Neural crest cell (in vitro differentiated cells): ENCODE results near the gene CNTROB. TPM values are rescaled to one million over a fixed set of nuclear protein-coding genes. Genes with fewer than 3 reads are reported as not detected.

Source experiments
- DNase-seq: peaks from one replicate; pipeline ENCODE4 v3.0.0; 2021; ENCODE audit warnings: low read depth, mixed read lengths, low spot score
- H3K27ac Mint-ChIP-seq: one replicate; pipeline ENCODE4 v1.8.0; 2021; ENCODE audit warnings: mild to moderate bottlenecking, mixed read lengths; ENCODE audit not compliant: unreplicated experiment
- H3K27me3 Mint-ChIP-seq: 2 replicates; pipeline ENCODE4 v1.8.0; 2021; ENCODE audit warnings: low read depth, mild to moderate bottlenecking, mixed read lengths
- H3K36me3 Mint-ChIP-seq: 2 replicates; pipeline ENCODE4 v1.8.0; 2021; ENCODE audit warnings: low read depth, mild to moderate bottlenecking, mixed read lengths
- H3K4me1 Mint-ChIP-seq: 2 replicates; pipeline ENCODE4 v1.8.0; 2021; ENCODE audit warnings: mixed read lengths
- H3K4me3 Mint-ChIP-seq: one replicate; pipeline ENCODE4 v1.8.0; 2021; ENCODE audit warnings: mild to moderate bottlenecking, mixed read lengths
- H3K9me3 Mint-ChIP-seq: 2 replicates; pipeline ENCODE4 v1.8.0; 2021; ENCODE audit warnings: mixed read lengths
- CTCF ChIP-seq: fragments of 200-600 bp; sonication (generic); conservative IDR thresholded peaks from 2 replicates; pipeline ENCODE4 v1.5.0; 2021; ENCODE audit warnings: antibody characterized with exemption, mild to moderate bottlenecking
- total RNA-seq: library from RNA; stranded (reverse); gene quantifications from 2 replicates; pipeline ENCODE4 v1.2.1, GENCODE V29; 2021

The CNTROB gene
- total RNA-seq, 1 donor from 2014 or later = 58.3 TPM

DNA sequence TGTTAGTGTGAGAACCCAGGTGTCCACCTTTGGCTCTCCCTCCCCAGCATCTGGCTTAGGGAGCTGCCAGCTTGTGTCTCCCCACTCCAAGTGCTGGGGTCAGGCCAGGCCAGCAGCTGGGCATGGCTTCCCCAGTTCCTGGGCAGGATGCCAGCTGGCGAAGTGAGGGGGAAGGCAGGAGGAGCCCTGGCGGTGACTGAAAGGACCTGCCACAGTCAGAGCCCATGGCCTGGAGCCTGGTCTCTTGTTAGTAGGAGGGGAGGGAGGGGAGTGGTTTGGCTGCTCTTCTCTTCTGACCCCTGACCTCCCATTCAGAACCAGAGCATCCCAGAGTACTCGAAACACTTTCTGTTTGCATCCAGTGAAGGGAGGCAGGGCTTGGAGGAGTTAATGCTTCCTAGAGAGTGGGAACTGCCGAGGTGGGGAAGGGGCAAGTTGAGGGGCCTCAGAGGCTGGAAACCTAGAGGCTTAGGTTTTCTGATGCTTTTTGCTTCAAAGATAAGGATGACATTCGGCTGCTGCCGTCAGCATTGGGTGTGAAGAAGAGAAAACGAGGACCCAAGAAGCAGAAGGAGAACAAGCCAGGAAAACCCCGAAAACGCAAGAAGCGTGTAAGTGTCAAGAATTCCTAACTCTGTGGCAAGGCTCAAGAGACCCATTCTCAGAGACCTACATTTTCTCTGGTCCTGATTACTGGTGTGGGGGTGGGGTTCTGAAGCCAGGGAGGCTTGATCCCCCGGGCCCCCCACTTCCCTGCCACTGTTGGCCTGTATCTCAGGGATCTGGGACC lies 42.6 kb upstream of the CNTROB start:
- H3K9me3 Mint-ChIP-seq = no peaks in the 10 kb centered on the region
- TF ChIP-seq CTCF = peak; percentile 53
- H3K27ac Mint-ChIP-seq = no peak overlapping the region
- H3K4me3 Mint-ChIP-seq = no peak overlapping the region
- H3K27me3 Mint-ChIP-seq = no peaks in the 10 kb centered on the region
- peak; percentile 43 for DNase-seq
- peaks cover under 1% of the 10 kb centered on the region for H3K4me1 Mint-ChIP-seq
- peaks cover 10% of the 10 kb centered on the region for H3K36me3 Mint-ChIP-seq

DNA sequence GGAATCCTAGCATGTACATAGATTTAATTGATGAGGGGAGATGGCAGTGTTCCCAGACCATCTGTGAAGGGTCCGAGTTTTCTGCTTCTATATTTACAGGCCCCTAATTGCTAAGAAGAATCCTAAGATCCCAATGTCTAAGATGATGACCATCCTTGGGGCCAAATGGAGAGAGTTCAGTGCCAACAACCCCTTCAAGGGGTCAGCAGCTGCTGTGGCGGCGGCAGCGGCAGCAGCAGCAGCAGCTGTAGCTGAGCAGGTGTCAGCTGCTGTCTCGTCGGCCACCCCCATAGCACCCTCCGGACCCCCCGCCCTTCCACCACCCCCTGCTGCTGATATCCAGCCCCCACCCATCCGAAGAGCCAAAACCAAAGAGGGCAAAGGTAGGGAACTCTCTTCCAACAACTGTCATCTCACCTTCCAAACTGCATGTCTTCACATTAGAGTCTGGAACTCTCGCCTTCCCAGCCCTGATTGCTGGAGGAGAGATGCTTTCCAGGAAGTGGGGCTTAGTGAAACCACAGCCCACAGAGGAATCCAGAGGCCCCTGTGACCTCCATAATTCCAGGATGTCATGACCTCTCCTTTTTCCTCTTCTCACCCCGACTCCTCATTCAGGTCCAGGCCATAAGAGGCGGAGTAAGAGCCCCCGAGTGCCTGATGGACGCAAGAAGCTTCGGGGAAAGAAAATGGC lies 38.7 kb upstream of the CNTROB start:
- Mint-ChIP-seq H3K4me1 (peaks cover 14% of the 10 kb centered on the region), H3K27me3 (no peaks in the 10 kb centered on the region), H3K9me3 (no peaks in the 10 kb centered on the region), H3K36me3 (peaks cover 23% of the 10 kb centered on the region), H3K4me3 (no peak overlapping the region), H3K27ac (no peak overlapping the region)
- no peak for DNase-seq
- no peak for TF ChIP-seq CTCF

- no peak overlapping the region for H3K4me3 Mint-ChIP-seq
- peaks cover 22% of the 10 kb centered on the region for H3K36me3 Mint-ChIP-seq
- no peaks in the 10 kb centered on the region for H3K9me3 Mint-ChIP-seq
- peaks cover 14% of the 10 kb centered on the region for H3K4me1 Mint-ChIP-seq
- no peak overlapping the region for H3K27ac Mint-ChIP-seq
- TF ChIP-seq CTCF = no peak
- DNase-seq = no peak
- no peaks in the 10 kb centered on the region for H3K27me3 Mint-ChIP-seq
These were observed 37.8 kb upstream of the CNTROB start for GRCh38 chr17:7894226-7894625.

DNA sequence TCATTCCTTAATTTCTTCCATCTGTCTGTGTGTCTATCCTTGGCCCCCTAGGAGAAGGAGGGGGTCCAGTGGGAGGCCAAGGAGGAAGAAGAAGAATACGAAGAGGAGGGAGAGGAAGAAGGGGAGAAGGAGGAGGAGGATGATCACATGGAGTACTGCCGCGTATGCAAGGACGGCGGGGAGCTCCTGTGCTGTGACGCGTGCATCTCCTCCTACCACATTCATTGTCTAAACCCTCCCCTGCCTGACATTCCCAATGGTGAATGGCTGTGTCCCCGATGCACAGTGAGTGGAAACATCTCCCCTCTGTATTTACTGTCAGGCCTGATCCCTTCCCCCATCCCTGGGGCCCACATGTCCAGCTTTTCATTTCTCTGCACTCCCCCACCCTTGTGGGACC lies 37.1 kb upstream of the CNTROB start:
- H3K36me3 Mint-ChIP-seq = peaks cover 26% of the 10 kb centered on the region
- peaks cover 14% of the 10 kb centered on the region for H3K4me1 Mint-ChIP-seq
- no peaks in the 10 kb centered on the region for H3K27me3 Mint-ChIP-seq
- H3K4me3 Mint-ChIP-seq = no peak overlapping the region
- H3K27ac Mint-ChIP-seq = no peak overlapping the region
- no peak for TF ChIP-seq CTCF
- H3K9me3 Mint-ChIP-seq = no peaks in the 10 kb centered on the region
- no peak for DNase-seq

DNA sequence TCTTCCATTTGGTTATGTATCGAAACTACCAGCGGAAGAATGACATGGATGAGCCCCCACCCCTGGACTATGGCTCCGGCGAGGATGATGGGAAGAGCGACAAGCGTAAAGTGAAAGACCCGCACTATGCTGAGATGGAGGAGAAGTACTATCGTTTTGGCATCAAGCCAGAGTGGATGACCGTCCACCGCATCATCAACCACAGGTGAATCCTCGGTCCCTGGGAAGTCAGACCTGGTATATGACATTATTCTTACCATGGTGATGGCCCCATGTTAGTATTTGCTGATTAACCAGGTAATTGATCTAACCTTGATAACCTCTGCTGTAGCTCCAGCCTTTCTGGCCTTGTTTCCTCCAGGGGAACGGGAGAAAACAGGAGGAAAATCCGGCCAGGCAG lies 34.9 kb upstream of the CNTROB start:
- Mint-ChIP-seq H3K4me1 (peaks cover 14% of the 10 kb centered on the region), H3K27ac (no peak overlapping the region), H3K36me3 (peaks cover 25% of the 10 kb centered on the region), H3K27me3 (no peaks in the 10 kb centered on the region), H3K9me3 (no peaks in the 10 kb centered on the region), H3K4me3 (no peak overlapping the region)
- TF ChIP-seq CTCF = no peak
- no peak for DNase-seq
